Activated T-cell treated with anti-CD3 and anti-CD28 coated beads for 24 hours (primary cell): ENCODE results near the gene IGFBP7.

Source experiments
- DNase-seq: peaks from one replicate; pipeline ENCODE4 v3.0.0-alpha.2; 2020; ENCODE audit warnings: low read depth

The IGFBP7 gene

DNA sequence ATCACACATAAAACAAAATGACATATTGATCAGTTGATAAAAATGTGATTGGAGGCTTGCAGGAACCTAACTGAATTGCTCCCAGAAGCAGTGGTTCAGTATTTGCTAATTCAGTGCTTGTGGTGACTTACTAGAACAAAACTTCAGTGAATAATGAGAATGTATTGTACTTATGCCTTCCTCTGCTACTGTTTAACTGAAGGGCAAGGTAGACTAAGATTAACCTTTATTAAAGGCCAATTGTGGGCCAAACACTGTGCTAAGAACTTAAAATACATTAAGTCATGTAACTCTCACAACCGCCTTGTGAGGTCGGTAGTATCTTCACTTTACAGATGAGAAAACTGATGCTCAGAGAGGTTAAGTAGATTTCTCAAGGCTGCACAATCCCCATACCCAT is 14.9 kb downstream of the IGFBP7 start:
- DNase-seq, result no peak

GRCh38 chr4:57094832-57095223 is 15.4 kb downstream of the IGFBP7 start:
- DNase-seq, result no peak

DNA sequence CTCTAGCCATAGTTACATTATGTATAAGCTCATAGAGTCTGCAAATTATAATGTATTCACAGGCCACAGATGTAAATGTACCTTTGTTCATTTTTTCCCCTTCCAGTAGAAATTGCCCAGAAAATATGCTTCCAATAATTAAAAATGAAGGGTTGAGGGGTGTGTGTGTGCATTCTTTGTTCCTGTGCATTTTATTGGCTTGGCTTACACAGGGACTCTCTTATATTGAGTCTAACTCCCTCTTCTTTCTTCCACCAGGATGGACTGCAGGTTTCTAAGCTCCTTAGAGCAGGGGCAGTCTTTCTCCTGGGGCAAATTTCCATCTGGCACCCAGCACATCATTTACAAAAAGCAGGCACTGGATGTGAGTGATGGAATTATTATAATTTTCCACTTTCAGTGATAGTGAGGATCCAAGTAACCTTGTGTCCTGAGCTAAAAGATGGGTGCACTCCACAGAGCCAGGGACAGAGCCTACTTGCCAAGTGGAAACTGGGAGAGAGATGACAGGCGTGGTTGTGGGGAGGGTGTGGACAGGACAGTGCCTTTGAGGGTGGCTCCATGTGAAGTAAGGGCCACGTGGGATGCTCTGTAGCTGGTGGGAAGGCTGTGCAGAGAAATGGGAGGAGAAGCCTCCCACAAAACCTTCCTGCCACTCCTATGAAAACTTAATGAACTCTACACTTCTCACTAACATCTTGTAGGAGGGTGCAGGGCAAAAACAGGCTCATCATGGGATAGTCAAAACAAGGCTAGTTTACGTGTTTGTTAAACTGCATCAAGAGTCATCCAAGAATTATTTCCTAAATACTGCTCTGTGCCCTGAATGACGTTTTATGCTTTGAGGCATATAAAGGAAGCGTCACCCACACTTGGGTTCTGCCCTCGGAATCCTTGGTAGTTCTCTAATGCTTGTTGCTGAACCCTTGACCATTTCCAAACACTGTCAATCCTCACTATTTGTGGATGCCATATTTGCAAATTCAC is 16.0 kb downstream of the IGFBP7 start:
- no peak for DNase-seq

DNA sequence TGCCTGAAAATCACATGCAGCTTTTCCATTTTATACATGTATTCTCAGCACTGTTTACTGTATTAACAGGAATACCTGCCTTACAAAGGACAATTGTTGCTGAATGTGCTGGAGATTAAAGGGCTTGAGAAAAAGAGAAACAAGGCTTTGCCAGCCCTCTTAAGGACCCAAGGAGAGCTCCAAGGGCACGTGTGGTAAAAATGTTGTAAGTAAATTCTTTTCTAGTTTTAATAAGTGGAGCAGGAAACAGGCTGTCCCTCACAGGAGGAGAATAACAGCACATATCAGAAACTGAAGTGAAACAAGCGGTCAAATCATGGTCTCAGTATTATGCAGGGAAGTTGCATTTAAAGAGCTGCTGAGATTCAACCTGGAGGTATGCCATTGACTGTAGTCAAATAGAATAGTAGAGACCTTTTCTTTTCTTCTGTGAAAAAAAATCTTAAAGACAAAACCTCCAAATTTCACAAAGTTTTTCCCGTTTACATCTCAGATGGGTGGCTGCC is 18.5 kb downstream of the IGFBP7 start:
- no peak for DNase-seq

DNA sequence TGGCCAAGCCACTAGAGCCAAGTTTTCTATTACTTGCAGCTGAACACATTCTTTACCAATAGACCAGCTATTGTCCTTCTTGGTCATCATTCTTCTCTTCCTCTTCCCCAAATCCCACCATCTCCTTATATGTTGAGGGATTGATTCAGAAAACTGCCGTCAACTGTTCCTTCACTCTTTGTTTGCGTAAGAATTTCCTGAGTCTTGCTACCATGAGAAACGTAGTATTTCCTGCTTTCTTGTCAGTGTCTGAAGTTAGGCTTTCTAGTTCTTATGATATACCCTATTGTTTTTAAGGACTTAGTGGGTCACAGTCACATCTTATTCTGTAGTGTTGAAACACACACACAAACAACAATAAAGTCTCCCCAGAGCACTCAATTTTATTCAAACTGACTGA is 20.1 kb downstream of the IGFBP7 start:
- no peak for DNase-seq

DNA sequence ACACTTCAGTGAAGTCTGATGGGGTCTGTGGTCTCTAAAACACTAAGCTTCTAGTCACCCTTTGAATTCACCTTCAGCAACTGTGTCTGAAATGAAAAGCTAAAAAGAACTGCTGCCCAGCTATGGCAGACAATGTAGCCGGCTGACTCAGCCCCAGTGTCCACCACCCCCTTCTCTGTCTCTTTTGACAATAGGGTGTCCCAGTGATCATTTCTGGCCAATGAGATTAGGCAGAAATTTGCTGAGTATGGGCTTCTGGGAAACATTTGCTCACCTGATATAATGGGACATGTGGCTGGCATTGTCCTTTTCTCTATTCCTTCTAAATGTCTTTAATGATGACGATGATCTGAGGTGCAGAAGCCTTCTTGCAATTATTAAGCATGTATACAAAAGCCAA is 20.6 kb downstream of the IGFBP7 start:
- no peak for DNase-seq

- no peak for DNase-seq
Measured at GRCh38 chr4:57086031-57086723, 24.0 kb downstream of the IGFBP7 start.

GRCh38 chr4:57085278-57085677 is 24.9 kb downstream of the IGFBP7 start:
- no peak for DNase-seq

GRCh38 chr4:57084360-57084759 is 25.8 kb downstream of the IGFBP7 start:
- no peak for DNase-seq

DNA sequence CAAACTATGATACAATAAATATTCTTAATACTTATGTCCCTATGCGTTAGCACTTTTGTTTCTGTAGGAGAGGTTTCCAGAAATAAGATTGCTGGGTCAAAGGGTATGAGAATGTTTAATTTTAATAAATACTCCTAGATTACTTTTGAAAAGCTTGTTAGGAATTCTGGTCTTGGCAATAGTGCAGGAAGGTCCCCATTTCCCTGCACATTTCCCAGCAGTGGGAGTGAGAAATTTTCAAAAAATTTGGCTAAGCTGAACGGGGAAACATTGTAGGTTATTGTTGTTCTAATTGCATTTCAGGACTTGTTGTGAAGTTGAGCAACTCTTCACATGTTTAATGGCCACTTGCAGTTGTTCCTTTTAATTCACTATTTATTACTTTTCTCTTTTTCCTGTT is 27.1 kb downstream of the IGFBP7 start:
- no peak for DNase-seq

- no peak for DNase-seq
Measured at GRCh38 chr4:57081651-57082621, 28.2 kb downstream of the IGFBP7 start.

DNA sequence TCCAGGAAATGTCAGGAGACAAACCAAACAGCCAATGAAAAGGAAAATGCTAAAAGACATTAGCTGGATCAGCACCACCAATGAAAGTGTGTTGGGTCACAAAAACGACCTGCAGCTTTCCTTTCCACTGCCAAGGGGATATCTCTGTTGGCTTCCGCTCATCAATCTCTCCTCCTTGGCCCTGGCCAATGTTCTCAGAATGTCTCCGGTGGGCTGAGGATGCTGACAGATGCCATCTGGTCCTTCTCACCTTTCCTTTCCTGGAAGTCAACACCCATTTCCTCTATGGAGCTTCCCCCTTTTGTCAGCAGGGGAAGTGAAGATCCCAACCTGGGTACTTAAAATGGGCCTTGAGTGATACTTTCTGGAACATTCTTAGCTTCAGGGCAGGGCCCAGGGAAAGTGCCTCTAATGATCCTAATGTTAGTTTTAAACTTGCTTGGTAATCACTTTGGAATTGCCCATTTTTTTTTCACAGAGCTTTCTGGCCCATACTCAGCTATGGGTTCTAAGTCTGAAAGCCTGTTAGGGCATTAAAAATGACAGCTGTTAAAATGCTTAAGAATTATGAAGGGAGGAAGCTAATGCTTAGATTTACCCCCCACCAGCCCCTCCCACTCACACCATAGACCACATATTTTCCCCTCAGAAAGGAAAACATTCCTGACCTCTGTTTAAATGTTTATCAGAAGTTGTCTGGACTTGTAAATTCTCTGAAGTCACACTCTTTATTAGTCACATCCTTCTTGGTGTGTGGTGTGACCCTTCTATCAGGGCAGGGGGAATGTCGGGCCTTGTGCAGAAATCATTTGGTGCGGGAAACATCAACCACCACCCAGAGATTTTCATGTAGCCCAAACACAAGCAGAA is 29.2 kb downstream of the IGFBP7 start:
- DNase-seq, result no peak

DNA sequence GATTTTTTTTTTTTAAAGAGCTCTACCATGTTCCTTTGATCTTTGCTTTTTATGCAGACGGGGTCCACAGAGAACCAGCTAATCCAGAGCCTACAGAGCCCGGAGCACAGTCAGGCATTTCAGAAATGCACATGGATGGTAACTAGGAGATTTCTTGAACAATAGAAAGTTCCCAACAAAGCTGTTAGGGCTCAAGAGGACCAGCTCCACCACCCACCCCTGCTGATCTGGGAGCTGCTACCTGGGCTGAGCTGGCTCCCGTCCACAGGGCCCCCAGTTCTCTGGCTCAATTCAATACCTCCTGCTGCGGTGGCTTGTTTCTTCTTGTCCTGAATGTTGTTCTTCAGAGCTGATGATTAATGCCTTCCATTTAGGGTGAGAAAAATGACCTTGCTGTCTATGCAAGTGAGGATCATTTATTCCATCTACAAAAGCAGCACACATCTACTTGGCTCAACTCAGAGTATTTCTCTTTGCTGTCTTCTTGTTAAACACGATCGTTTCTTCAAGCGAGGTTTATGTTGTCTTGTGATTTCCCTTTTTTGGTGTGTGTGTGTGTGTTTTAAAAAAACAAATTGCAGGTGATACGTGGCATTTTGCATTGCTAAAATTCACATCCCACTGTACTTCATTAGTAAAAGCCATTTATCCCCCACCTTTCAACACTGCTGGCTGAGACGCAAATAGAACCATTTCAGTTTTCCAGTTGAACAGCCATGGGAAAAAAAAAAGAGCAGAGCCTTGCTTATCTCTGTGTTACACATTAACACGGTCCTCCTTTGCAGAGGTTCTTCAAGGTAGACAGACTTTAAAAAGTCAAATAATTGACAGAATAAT is 31.3 kb downstream of the IGFBP7 start:
- no peak for DNase-seq

- no peak for DNase-seq
Measured at GRCh38 chr4:57077550-57078343, 32.4 kb downstream of the IGFBP7 start.

- DNase-seq, result no peak
Measured at GRCh38 chr4:57076646-57077045, 33.5 kb downstream of the IGFBP7 start.

- no peak for DNase-seq
Measured at GRCh38 chr4:57075367-57075766, 34.8 kb downstream of the IGFBP7 start.

DNA sequence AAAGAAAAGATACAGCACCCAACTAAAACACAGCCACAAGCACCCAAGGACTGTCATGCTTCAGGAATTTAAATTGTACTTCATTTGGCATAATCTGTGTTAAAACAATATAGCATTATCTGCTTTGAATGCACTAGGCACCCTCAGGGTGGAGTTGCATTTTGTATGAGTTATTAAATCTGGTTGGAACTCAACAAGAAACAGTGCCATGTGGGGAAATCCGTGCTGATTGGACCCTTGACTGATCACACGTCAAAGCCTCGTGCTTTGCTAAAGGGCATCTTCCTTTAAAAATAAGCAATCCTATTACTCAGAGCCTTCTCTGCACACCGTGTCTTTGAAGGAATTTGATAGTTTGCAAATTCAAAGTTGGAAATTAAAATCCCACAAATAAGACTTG is 35.4 kb downstream of the IGFBP7 start:
- no peak for DNase-seq

DNA sequence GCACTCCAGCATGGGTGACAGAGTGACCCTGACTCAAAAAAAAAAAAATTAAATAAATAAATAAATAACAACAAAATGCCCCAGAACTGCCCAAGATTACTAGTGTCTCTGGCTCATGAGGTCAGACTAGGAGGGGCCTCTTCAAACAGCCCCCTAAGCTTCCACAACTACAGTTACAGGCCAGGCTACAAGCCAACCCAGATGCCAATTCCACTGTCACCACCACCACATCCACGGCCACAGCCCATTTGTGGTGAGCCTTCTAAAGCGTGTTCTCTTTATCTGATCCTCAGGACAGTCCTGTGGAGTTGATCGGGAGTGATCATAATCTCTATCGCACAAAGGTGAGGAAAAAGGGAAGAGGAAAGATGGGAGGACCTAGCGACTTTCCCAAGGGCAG is 36.6 kb downstream of the IGFBP7 start:
- no peak for DNase-seq

- DNase-seq, result no peak
Measured at GRCh38 chr4:57071326-57071725, 38.9 kb downstream of the IGFBP7 start.
